AG04450 (cell line): Measurements from ENCODE around the gene SAA4. TPM values are rescaled to one million over a fixed set of nuclear protein-coding genes. Genes with fewer than 3 reads are reported as not detected.
"Not testable (repeated sequence)": the region's sequence is repeated elsewhere in the genome, so short reads cannot be mapped to it uniquely, and the experiment has no call there.

Experiments used
- CTCF ChIA-PET: fragments of 300-600, 350-600 bp; formaldehyde crosslinking; extraction: SDS; loops from one replicate; lab custom pipeline; 2022; ENCODE audit warnings: antibody characterized with exemption, inconsistent platforms; lab: Charles Lee
- POLR2A ChIA-PET: fragments of 350-600 bp; formaldehyde crosslinking; extraction: SDS; loops from one replicate; lab custom pipeline; 2021; ENCODE audit warnings: antibody characterized with exemption, inconsistent platforms; lab: Yijun Ruan, JAX
- DNase-seq: peaks from one replicate; pipeline ENCODE4 v3.0.0-alpha.2; 2011; ENCODE audit warnings: low read depth, low spot score
- H3K27ac ChIP-seq: one replicate; pipeline ENCODE4 v1.5.1; 2012; ENCODE audit warnings: low read depth, low read length, control low read depth
- H3K27me3 ChIP-seq: one replicate; pipeline ENCODE4 v1.6.0; 2012; ENCODE audit warnings: low read length; ENCODE audit not compliant: control insufficient read depth, insufficient read depth
- H3K4me3 ChIP-seq: 2 replicates; pipeline ENCODE4 v1.5.1; 2011; ENCODE audit warnings: mild to moderate bottlenecking, low read depth, low read length, control low read depth
- H3K9me3 ChIP-seq: 2 replicates; pipeline ENCODE4 v1.5.1; 2012; ENCODE audit warnings: low read length; ENCODE audit not compliant: control insufficient read depth, insufficient read depth
- polyA plus RNA-seq: library from polyadenylated mRNA; depleted of rRNA; stranded (reverse); fragments of >200 nt; gene quantifications from 2 replicates; pipeline ENCODE4 v1.2.3, GENCODE V29; 2011
- TF ChIP-seq, protein P1 (sequence below): IDR thresholded peaks from 2 replicates; pipeline ENCODE4 v1.5.1; 2011; ENCODE audit warnings: low read depth, low read length, control low read depth, inconsistent platforms

The SAA4 gene
- polyA plus RNA-seq, 1 experiment = not detected

DNA sequence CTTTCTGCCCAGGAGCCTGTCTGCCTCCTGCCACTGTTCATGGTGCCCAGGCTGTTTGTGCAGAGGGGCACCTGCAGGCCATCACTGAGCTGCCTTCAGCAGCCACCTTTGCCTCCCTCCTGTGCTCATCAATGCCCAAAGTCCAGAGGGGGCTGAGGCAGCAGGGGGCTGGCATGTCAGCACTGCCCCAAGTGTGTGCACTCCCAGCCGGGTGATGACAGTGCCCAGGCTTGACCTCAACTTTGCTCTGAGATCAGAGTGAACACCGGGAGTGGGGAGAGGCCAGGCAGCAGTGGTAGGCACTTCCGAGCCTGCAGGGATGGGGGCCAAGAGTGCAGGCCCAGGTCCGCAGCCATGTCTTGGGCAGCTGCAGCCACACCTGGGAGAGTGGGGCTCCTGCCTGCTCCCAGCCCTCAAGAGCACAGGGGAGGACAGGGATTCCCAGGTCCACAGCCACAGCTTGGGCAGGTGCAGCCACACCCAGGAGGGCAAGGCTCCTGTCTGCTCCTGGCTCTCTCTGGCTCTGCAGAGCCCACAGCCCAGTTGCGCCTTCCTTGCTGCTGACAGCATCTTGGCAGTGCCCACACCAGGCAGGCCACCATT is 15.2 kb downstream of the SAA4 start:
- Histone ChIP-seq H3K9me3 (no peaks in the 10 kb centered on the region), H3K27ac (no peak overlapping the region), H3K4me3 (no peak overlapping the region), H3K27me3 (no peaks in the 10 kb centered on the region)
- ChIA-PET POLR2A (no interaction called here), CTCF (no interaction called here)
- no peak for DNase-seq
- TF ChIP-seq, protein P1, sequence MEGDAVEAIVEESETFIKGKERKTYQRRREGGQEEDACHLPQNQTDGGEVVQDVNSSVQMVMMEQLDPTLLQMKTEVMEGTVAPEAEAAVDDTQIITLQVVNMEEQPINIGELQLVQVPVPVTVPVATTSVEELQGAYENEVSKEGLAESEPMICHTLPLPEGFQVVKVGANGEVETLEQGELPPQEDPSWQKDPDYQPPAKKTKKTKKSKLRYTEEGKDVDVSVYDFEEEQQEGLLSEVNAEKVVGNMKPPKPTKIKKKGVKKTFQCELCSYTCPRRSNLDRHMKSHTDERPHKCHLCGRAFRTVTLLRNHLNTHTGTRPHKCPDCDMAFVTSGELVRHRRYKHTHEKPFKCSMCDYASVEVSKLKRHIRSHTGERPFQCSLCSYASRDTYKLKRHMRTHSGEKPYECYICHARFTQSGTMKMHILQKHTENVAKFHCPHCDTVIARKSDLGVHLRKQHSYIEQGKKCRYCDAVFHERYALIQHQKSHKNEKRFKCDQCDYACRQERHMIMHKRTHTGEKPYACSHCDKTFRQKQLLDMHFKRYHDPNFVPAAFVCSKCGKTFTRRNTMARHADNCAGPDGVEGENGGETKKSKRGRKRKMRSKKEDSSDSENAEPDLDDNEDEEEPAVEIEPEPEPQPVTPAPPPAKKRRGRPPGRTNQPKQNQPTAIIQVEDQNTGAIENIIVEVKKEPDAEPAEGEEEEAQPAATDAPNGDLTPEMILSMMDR = no peak

GRCh38 chr11:18209058-18209457 is 27.5 kb downstream of the SAA4 start:
- H3K9me3 ChIP-seq = no peaks in the 10 kb centered on the region
- ChIA-PET POLR2A (no interaction called here), CTCF (interaction anchor here (1.1 kb wide), 1 partner anchor 102 kb away, joined by 3 read pairs; no protein-coding TSS in a partner anchor)
- TF ChIP-seq, protein P1 = no peak
- H3K4me3 ChIP-seq = no peak overlapping the region
- peaks cover 9% of the 10 kb centered on the region for H3K27me3 ChIP-seq
- DNase-seq = no peak
- no peak overlapping the region for H3K27ac ChIP-seq

- H3K4me3 ChIP-seq = no peak overlapping the region
- H3K27me3 ChIP-seq = peaks cover 9% of the 10 kb centered on the region
- no peak overlapping the region for H3K27ac ChIP-seq
- ChIA-PET POLR2A (no interaction called here), CTCF (interaction anchor here (1.0 to 2.3 kb wide), 5 partner anchors 10 to 216 kb away, joined by 3 to 40 read pairs (median 6); no protein-coding TSS in a partner anchor)
- TF ChIP-seq, protein P1 = no peak
- H3K9me3 ChIP-seq = no peaks in the 10 kb centered on the region
- no peak for DNase-seq
Measured at GRCh38 chr11:18204771-18205170, 31.8 kb downstream of the SAA4 start.

DNA sequence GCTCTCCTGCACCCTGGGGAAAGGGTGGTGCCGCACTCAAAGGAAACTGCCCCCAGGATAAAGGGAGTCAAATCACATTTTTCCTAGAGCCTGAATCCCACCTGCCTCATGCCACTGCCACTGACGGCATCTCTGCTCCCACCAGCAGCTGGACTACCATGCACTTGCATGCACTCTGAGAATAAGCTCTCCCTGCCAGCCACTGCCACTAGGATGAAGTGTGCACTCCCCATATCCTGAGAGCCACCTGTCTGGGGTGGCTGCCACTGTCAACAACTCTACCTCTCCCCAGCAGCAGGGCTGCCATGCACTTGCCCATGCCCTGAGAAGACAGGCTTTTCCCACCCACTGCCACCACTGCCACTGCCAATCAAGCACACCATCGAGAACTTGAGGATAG is 32.4 kb downstream of the SAA4 start:
- TF ChIP-seq, protein P1 = no peak
- ChIA-PET CTCF (interaction anchor here (0.6 to 2.3 kb wide), 14 partner anchors 8 to 637 kb away, joined by 3 to 40 read pairs (median 6); no protein-coding TSS in a partner anchor), POLR2A (no interaction called here)
- Histone ChIP-seq H3K27me3 (peaks cover 6% of the 10 kb centered on the region), H3K27ac (no peak overlapping the region), H3K4me3 (no peak overlapping the region), H3K9me3 (no peaks in the 10 kb centered on the region)
- no peak for DNase-seq

GRCh38 chr11:18203723-18204122 is 32.9 kb downstream of the SAA4 start:
- Histone ChIP-seq H3K4me3 (no peak overlapping the region), H3K27ac (no peak overlapping the region), H3K9me3 (no peaks in the 10 kb centered on the region), H3K27me3 (peaks cover 1% of the 10 kb centered on the region)
- ChIA-PET CTCF (interaction anchor here (0.5 to 2.3 kb wide), 15 partner anchors 9 to 638 kb away, joined by 3 to 40 read pairs (median 6); no protein-coding TSS in a partner anchor), POLR2A (no interaction called here)
- TF ChIP-seq, protein P1 = peak; percentile 58
- DNase-seq = no peak

DNA sequence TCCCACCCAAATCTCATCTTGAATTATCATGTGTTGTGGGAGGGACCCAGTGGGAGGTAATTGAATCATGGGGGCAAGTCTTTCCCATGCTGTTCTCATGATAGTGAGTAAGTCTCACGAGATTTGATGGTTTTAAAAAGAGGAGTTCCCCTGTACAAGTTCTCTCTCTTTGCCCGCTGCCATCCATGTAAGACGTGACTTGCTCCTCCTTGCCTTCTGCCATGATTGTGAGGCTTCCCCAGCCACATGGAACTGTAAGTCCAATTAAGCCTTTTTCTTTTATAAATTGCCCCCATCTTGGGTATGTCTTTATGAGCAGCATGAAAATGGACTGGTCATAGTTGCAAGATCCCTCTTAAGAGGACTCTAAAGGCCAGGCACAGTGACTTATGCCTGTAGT is 38.9 kb downstream of the SAA4 start:
- POLR2A ChIA-PET, DNase-seq, H3K9me3 ChIP-seq, H3K27me3 ChIP-seq, H3K4me3 ChIP-seq, H3K27ac ChIP-seq, CTCF ChIA-PET: not testable (repeated sequence)
